Islet of Langerhans (tissue), 1 donor: ENCODE measurements around the gene RNF113B.

Source experiments
- FAIRE-seq: peaks from one replicate; lab custom pipeline; 2011; peaks lifted over from hg19 to GRCh38; lab: Jason Lieb, UNC

RNF113B gene

DNA sequence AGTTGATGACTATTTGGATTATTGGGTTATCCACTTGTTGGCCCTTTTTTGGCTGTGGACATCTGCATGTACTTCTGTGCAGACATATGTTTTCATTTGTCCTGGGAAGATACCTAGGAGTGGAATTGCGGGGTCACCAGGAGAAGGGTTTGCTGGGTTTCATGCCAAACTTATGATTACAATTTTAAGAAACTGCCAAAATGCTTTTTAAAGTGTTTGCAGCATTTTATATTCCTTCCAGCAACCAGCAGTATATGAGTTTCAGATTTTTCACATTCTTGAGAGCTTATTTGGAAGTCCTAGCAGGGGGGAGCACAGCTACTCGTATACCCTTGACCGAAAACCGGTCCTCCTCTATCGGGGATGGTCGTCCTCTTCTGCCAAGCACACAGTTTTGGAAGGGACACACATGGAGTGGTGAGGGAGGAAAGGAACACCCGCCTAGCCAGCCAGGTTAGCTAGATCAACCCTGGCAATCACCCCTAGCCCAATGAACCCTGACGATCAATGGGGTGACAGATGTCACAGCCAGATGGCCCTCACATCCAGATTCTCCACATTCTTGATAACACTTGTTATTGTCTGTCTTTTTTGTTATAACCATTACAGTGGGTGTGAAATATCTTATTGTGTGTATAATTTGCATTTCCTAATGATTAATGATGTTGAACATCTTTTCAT is 26.7 kb upstream of the RNF113B start:
- no peak for FAIRE-seq

DNA sequence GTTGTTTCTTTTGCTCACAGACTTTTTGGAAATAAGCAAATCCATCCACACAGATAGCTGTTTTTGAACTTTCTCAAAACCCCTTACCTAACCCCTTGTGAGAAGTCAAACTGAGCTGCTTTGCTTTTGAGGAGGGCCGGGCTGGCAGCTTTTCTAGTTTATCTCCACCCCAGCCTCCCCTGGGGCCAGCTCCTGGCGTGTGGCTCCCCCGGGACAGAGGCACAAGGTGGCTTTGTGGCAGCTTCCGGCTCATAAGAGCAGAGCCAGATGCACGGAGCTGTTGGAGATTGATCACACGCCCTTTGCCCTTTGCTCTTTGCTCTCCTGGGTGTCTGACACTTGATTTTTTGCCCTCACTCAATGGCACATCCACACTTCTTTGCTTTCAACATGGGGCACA is 24.9 kb upstream of the RNF113B start:
- no peak for FAIRE-seq

GRCh38 chr13:98201189-98201588 is 24.1 kb upstream of the RNF113B start:
- FAIRE-seq = no peak

DNA sequence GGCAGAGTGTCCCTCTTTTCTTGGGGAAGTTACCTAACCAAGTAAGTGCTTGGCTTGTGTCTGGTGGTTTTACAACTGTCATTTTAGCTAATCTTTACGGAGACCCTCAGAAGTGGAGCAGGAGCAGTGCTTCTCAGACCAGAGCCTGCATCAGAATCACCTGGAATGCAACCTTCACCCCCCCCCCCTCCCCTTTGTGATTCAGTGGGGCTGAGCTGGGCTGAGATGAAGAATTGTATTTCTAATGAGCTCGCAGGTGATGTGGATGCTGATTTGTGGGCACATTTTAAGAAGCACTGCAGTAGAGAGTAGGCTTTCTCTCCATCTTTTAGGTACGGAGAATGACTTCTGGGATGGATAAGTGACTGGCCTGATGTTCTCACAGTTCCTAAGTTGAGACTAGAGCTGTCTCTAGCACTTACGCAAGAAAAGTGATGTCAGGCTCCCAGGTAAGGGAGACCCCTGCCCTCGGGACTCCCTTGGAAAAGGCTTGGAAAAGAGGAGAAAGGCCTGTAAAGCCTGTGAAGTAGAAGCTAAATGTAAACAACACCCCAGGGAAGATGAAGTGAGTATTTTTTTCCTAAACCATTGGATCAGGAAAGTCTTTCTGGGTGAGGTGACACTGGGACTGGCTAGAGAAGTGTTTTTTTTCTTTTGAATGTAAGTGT is 23.3 kb upstream of the RNF113B start:
- no peak for FAIRE-seq

DNA sequence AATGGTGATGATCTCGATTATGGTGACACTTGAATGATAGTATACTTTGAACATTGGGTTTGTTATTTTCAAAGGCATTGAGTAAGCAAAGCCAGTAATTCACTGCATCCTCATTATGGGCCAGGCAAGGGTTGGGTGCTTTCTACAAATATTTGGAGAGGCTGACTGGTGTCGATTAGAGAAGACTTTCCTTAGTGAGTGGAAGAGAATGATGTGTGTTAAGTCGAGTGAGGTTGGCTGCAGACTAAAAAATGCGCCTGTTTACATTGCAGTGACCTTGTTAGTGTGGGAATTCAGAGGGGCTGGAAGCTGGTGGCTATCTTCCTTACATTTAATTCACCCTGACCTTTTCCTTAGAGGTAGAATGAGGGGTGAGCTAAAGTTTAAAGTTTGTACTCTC is 22.4 kb upstream of the RNF113B start:
- FAIRE-seq = no peak

- no peak for FAIRE-seq
These were observed 21.6 kb upstream of the RNF113B start for GRCh38 chr13:98198683-98199082.

DNA sequence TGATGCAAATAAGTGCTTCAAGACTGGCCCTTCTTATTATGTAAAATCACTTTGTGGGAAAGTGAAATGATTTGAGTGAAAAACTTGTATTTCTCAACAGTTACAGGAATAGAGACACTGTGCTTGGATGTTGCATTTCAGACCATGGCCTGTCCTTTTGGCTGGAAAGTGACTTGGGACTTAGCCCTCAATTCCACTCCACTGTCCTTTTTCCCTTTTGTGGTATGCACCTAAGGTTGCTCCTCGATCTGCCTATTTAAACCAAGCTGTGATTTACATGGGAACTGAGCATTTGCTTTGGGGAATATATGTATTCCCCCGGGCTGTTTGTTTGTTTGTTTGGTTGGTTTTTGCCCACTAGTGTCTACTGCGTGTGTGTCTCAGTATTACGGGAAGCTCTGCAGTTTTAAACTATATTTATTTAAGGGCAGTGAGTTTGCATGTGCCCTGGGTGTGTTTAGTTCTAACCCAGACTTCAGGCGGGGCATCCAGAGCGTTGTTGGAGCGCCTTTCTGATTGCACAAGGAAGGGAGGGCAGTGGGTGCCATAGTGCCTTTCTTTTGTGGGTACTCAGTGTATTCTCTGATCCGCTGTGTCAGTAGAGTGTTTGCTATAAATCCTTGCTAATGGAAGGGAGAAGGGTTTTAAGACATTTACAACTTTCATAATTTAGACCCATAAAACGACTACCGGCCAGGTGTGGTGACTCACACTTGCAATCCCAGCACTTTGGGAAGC is 18.2 kb upstream of the RNF113B start:
- no peak for FAIRE-seq

GRCh38 chr13:98192008-98192407 is 14.9 kb upstream of the RNF113B start:
- no peak for FAIRE-seq

GRCh38 chr13:98190889-98191444 is 13.9 kb upstream of the RNF113B start:
- FAIRE-seq = no peak

DNA sequence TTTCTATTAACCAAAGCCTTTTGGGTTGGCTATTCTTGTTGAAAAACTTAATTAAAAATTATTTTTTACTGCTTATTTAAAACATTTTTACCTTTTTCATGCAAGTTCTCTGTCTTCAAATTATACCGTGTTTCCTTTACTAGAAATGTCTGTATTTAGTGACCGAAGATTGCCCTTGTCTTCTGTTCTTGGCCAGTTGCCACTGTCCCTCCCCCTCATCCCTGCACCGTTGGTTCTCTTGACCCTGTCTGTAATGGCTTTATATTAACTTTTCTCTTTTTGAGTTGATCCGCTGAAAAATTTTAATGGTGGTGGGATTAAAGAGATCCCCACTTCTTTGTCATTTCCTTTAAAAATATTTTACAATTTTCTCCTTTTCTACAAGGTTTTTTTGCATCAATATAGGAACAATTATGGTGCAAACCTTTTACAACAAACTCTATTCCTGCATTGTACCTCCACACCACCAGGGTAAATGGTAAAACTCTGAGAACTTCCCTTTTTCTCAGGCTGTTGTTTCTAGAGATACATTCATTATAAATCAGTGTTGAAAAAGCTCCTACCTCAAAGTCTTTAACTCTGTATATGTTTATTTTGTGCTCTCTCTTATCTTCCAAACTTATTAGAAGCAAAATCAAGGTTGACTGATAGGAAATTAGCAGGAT is 12.9 kb upstream of the RNF113B start:
- no peak for FAIRE-seq

GRCh38 chr13:98188544-98189166 is 11.6 kb upstream of the RNF113B start:
- FAIRE-seq = no peak

DNA sequence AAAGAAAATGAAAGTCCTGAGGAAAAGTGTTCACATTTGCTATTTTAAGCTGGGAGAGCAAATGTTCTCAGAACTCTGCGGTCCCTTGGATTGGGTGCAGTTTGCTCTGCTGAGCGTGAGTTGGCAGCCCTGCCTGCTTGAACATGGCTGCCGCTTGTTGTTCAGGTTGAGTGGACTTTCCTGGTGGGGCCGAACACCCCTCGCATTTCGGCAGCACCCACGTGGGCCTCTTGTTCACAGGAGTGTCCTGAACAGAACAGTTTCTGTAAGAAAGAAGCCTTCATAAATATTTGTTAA is 10.8 kb upstream of the RNF113B start:
- no peak for FAIRE-seq

DNA sequence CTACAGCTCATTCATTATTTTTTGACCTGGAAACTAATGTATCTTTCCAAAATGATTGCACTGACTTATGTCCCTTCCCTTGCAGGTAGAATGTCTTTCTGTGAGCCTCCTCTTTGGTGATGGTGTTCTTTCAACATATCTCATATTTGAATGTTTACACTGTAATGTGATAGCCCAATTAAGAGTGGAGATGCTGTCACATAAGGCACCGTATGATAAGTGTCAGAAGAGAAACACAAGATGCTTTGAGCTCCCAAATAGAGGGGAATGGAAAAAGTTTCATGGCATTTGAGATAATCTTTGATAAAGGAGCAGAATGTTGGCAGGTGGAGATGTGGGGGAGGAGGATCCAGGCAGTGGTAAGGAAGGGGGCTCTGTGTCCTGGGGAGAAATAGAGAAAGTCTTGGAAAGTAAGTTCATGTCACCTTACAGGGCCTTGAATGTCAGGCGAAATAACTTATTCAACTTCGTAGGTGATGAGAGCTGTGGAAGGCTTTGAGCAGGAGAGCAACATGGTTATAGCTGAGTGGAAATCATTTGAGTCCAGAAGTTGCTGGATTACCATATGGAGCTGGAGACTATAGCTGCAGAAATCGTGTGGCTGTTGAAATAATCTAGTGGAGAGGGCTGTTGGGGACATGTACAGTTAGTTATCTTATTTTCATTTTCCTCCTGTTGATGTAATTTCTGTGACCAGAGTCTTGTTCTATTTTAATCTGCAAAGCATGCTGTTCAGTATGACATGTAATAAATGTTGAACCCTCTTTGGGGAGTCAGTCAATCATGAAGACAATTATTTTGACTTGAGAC is 10.3 kb upstream of the RNF113B start:
- no peak for FAIRE-seq

- no peak for FAIRE-seq
These were observed 7.7 kb upstream of the RNF113B start for GRCh38 chr13:98184792-98185191.

- peak; percentile 13 for FAIRE-seq
These were observed 5.5 kb upstream of the RNF113B start for GRCh38 chr13:98182589-98182988.

DNA sequence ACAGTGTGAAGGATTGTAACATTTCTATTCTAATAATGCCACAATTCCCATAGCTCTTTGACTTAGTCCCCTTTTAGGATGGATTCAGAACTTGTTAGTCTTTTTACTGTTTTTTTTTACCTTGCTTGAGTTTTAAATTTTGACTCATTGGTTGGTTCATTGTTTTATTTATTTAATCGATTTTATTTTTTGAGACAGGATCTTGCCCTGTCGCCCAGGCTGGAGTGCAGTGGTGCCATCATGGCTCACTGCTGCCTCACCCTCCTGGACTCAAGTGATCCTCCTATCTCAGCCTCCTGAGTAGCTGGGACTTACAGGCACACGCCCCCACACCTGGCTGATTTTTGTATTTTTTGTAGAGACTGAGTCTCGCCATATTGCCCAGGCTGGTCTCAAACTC is 5.1 kb upstream of the RNF113B start:
- FAIRE-seq = peak; percentile 58

- FAIRE-seq = no peak
These were observed 4.2 kb upstream of the RNF113B start for GRCh38 chr13:98181111-98181815.

GRCh38 chr13:98180092-98180491 is 3.0 kb upstream of the RNF113B start:
- no peak for FAIRE-seq

DNA sequence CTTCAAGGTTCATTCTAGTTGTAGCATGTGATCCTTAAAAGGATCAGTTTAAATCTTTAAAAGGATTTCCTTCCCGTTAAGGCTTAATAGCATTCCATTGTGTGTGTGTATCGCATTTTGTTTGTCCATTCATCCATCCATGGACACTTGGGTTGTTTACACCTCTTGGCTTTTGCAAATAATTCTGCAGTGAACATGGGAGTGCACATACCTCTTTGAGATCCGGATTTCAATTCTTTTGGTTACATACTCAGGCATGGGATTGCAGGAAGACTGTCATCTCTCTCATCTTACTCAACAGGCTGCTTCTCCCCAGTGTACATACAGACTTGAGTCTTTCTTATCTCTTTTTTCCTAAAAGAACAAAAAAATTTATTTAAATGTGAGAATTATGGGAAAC is 1.2 kb downstream of the RNF113B start:
- no peak for FAIRE-seq

GRCh38 chr13:98175043-98175442 is 2.0 kb downstream of the RNF113B start:
- FAIRE-seq = no peak

- no peak for FAIRE-seq
These were observed 2.8 kb downstream of the RNF113B start for GRCh38 chr13:98174307-98174706.
